Measurements from ENCODE around the gene KYAT1. TPM values are rescaled to one million over a fixed set of nuclear protein-coding genes. Genes with fewer than 3 reads are reported as not detected.

Gene KYAT1
- total and polyA plus RNA-seq, 2 of the 13 experiments (the other 11 are each of a cell fraction or from before 2014, with no cell fraction given), result 9.2 to 46.5 TPM

GRCh38 chr9:128905964-128906363, 24.2 kb upstream of the KYAT1 start (continued):
- TF ChIP-seq MTF2 (CRISPR knock-in tag; IDR thresholded peaks at IDR 0.05; ENCODE audit: borderline replicate concordance) (no peak), NFE2L1 (CRISPR knock-in tag; IDR thresholded peaks at IDR 0.05; ENCODE audit: borderline replicate concordance) (no peak), TRIM22 (IDR thresholded peaks at IDR 0.05) (no peak), ZBTB38 (CRISPR knock-in tag; IDR thresholded peaks at IDR 0.05) (peak; percentile 54; the same call in 1 of the 2 replicates), HES4 (CRISPR knock-in tag; IDR thresholded peaks at IDR 0.05; ENCODE audit: borderline replicate concordance) (no peak), SSRP1 (CRISPR knock-in tag; IDR thresholded peaks at IDR 0.05) (no peak), HMG20B (CRISPR knock-in tag; conservative IDR thresholded peaks at IDR 0.05) (no peak), ZNF12 (CRISPR knock-in tag; IDR thresholded peaks at IDR 0.05) (peak; percentile 79), ZKSCAN1 (IDR thresholded peaks at IDR 0.05; ENCODE audit: low read length) (no peak), MTA3 (CRISPR knock-in tag; IDR thresholded peaks at IDR 0.05) (no peak), ZNF468 (CRISPR knock-in tag; IDR thresholded peaks at IDR 0.05) (no peak), LCORL (IDR thresholded peaks at IDR 0.05) (no peak), LCORL (CRISPR knock-in tag; IDR thresholded peaks at IDR 0.05) (peak; percentile 85), ZNF335 (CRISPR knock-in tag; IDR thresholded peaks at IDR 0.05) (no peak)
- TF ChIP-seq, protein P1, sequence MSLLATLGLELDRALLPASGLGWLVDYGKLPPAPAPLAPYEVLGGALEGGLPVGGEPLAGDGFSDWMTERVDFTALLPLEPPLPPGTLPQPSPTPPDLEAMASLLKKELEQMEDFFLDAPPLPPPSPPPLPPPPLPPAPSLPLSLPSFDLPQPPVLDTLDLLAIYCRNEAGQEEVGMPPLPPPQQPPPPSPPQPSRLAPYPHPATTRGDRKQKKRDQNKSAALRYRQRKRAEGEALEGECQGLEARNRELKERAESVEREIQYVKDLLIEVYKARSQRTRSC (CRISPR knock-in tag; IDR thresholded peaks at IDR 0.05; ENCODE audit: low read depth), result no peak
- TF ChIP-seq, protein P2, sequence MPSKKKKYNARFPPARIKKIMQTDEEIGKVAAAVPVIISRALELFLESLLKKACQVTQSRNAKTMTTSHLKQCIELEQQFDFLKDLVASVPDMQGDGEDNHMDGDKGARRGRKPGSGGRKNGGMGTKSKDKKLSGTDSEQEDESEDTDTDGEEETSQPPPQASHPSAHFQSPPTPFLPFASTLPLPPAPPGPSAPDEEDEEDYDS (CRISPR knock-in tag; IDR thresholded peaks at IDR 0.05), result no peak
- TF ChIP-seq, protein P3, sequence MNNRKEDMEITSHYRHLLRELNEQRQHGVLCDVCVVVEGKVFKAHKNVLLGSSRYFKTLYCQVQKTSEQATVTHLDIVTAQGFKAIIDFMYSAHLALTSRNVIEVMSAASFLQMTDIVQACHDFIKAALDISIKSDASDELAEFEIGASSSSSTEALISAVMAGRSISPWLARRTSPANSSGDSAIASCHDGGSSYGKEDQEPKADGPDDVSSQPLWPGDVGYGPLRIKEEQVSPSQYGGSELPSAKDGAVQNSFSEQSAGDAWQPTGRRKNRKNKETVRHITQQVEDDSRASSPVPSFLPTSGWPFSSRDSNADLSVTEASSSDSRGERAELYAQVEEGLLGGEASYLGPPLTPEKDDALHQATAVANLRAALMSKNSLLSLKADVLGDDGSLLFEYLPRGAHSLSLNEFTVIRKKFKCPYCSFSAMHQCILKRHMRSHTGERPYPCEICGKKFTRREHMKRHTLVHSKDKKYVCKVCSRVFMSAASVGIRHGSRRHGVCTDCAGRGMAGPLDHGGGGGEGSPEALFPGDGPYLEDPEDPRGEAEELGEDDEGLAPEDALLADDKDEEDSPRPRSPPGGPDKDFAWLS (CRISPR knock-in tag; IDR thresholded peaks at IDR 0.05; ENCODE audit: borderline replicate concordance), result no peak
- TF ChIP-seq, protein P4, sequence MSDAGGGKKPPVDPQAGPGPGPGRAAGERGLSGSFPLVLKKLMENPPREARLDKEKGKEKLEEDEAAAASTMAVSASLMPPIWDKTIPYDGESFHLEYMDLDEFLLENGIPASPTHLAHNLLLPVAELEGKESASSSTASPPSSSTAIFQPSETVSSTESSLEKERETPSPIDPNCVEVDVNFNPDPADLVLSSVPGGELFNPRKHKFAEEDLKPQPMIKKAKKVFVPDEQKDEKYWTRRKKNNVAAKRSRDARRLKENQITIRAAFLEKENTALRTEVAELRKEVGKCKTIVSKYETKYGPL (CRISPR knock-in tag; IDR thresholded peaks at IDR 0.05), result no peak
- TF ChIP-seq, protein P5, sequence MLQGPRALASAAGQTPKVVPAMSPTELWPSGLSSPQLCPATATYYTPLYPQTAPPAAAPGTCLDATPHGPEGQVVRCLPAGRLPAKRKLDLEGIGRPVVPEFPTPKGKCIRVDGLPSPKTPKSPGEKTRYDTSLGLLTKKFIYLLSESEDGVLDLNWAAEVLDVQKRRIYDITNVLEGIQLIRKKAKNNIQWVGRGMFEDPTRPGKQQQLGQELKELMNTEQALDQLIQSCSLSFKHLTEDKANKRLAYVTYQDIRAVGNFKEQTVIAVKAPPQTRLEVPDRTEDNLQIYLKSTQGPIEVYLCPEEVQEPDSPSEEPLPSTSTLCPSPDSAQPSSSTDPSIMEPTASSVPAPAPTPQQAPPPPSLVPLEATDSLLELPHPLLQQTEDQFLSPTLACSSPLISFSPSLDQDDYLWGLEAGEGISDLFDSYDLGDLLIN (CRISPR knock-in tag; IDR thresholded peaks at IDR 0.05; ENCODE audit: borderline replicate concordance), result no peak
- TF ChIP-seq, protein P6, sequence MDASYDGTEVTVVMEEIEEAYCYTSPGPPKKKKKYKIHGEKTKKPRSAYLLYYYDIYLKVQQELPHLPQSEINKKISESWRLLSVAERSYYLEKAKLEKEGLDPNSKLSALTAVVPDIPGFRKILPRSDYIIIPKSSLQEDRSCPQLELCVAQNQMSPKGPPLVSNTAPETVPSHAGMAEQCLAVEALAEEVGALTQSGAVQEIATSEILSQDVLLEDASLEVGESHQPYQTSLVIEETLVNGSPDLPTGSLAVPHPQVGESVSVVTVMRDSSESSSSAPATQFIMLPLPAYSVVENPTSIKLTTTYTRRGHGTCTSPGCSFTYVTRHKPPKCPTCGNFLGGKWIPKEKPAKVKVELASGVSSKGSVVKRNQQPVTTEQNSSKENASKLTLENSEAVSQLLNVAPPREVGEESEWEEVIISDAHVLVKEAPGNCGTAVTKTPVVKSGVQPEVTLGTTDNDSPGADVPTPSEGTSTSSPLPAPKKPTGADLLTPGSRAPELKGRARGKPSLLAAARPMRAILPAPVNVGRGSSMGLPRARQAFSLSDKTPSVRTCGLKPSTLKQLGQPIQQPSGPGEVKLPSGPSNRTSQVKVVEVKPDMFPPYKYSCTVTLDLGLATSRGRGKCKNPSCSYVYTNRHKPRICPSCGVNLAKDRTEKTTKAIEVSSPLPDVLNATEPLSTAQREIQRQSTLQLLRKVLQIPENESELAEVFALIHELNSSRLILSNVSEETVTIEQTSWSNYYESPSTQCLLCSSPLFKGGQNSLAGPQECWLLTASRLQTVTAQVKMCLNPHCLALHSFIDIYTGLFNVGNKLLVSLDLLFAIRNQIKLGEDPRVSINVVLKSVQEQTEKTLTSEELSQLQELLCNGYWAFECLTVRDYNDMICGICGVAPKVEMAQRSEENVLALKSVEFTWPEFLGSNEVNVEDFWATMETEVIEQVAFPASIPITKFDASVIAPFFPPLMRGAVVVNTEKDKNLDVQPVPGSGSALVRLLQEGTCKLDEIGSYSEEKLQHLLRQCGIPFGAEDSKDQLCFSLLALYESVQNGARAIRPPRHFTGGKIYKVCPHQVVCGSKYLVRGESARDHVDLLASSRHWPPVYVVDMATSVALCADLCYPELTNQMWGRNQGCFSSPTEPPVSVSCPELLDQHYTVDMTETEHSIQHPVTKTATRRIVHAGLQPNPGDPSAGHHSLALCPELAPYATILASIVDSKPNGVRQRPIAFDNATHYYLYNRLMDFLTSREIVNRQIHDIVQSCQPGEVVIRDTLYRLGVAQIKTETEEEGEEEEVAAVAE (CRISPR knock-in tag; IDR thresholded peaks at IDR 0.05; ENCODE audit: borderline replicate concordance), result no peak
